ENCODE data around the gene CDK9. TPM values are rescaled to one million over a fixed set of nuclear protein-coding genes. Genes with fewer than 3 reads are reported as not detected.

The CDK9 gene
- polyA plus RNA-seq, 1 experiment = 45.9 TPM

DNA sequence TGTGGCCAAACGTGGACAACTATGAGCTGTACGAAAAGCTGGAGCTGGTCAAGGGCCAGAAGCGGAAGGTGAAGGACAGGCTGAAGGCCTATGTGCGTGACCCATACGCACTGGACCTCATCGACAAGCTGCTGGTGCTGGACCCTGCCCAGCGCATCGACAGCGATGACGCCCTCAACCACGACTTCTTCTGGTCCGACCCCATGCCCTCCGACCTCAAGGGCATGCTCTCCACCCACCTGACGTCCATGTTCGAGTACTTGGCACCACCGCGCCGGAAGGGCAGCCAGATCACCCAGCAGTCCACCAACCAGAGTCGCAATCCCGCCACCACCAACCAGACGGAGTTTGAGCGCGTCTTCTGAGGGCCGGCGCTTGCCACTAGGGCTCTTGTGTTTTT, 3.3 kb downstream of the CDK9 start:
- TF ChIP-seq, protein P1, sequence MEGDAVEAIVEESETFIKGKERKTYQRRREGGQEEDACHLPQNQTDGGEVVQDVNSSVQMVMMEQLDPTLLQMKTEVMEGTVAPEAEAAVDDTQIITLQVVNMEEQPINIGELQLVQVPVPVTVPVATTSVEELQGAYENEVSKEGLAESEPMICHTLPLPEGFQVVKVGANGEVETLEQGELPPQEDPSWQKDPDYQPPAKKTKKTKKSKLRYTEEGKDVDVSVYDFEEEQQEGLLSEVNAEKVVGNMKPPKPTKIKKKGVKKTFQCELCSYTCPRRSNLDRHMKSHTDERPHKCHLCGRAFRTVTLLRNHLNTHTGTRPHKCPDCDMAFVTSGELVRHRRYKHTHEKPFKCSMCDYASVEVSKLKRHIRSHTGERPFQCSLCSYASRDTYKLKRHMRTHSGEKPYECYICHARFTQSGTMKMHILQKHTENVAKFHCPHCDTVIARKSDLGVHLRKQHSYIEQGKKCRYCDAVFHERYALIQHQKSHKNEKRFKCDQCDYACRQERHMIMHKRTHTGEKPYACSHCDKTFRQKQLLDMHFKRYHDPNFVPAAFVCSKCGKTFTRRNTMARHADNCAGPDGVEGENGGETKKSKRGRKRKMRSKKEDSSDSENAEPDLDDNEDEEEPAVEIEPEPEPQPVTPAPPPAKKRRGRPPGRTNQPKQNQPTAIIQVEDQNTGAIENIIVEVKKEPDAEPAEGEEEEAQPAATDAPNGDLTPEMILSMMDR (IDR thresholded peaks at IDR 0.05; ENCODE audit: low read depth, low read length) = no peak
- DNase-seq (ENCODE audit: low read depth, low spot score) = no peak
- Histone ChIP-seq H3K4me3 (ENCODE audit: low read depth, low read length) (no peak overlapping the region), H3K27ac (ENCODE audit: low read depth, low read length) (no peak overlapping the region), H3K27me3 (ENCODE audit: control insufficient read depth, insufficient read depth, low read length) (no peaks in the 10 kb centered on the region), H3K9me3 (ENCODE audit: control insufficient read depth, insufficient read depth, low read length) (no peaks in the 10 kb centered on the region; the same call in 1 of the 2 replicates)
- ChIA-PET POLR2A (no interaction called here), CTCF (no interaction called here)

DNA sequence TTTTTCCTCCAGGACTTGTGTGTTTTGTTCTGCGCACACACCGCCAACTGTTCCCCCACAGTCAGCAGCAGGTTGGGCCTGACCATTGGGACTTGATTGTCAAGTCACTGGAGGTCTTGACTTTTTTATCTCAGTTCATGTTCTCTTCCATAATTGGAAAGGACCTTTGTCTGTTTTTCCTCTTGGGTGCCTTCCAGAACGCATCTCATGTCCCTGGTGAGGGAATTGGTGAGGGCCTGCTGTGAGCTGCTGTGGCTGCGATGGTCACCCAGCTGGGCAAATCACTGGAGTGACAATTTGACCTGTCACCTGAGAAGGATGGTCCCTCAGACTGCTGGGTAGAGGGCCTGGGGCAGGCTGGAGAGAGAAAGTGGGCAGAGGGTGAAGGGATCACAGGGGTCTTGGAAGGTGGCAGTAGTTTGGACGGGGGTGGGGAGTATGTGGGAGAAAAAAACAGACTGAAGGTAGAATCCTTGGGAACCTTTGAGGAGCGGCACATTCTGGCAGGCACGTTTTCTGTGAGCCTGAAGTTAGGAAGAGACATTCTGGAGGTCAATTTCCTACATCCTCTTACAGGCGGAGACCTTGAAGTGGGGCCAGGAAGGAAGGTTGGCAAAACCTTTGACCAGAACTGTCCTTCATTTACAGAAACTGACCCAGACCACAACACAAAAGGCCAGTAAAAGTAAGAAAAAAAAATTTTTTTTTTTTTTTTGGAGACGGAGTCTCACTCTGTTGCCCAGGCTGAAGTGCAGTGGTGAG, 4.4 kb downstream of the CDK9 start:
- TF ChIP-seq, protein P1 (IDR thresholded peaks at IDR 0.05; ENCODE audit: low read depth, low read length) = no peak
- no peak for DNase-seq (ENCODE audit: low read depth, low spot score)
- no peak overlapping the region for H3K4me3 ChIP-seq (ENCODE audit: low read depth, low read length)
- H3K9me3 ChIP-seq (ENCODE audit: control insufficient read depth, insufficient read depth, low read length) = no peaks in the 10 kb centered on the region; the same call in 1 of the 2 replicates
- H3K27me3 ChIP-seq (ENCODE audit: control insufficient read depth, insufficient read depth, low read length) = no peaks in the 10 kb centered on the region
- no peak overlapping the region for H3K27ac ChIP-seq (ENCODE audit: low read depth, low read length)
- CTCF ChIA-PET = no interaction called here
- POLR2A ChIA-PET = no interaction called here

DNA sequence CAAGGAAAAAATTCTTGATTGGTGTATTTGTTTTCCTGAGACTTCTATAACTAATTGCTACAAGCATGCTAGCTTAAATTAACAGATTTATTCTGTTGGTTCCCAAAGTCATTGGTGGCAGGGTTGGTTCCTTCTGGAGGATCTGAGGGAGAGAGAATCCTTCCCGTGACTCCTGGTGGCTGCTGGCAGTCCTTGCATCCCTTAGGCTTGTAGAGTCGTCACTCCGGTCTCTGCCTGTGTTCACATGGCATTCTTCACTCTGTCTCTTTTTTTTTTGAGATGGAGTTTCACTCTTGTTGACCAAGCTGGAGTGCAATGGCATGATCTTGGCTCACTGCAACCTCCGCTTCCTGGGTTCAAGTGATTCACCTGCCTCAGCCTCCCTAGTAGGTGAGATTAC, 5.3 kb downstream of the CDK9 start:
- Histone ChIP-seq H3K4me3 (ENCODE audit: low read depth, low read length) (no peak overlapping the region), H3K9me3 (ENCODE audit: control insufficient read depth, insufficient read depth, low read length) (no peaks in the 10 kb centered on the region; the same call in 1 of the 2 replicates), H3K27ac (ENCODE audit: low read depth, low read length) (no peak overlapping the region), H3K27me3 (ENCODE audit: control insufficient read depth, insufficient read depth, low read length) (no peaks in the 10 kb centered on the region)
- DNase-seq (ENCODE audit: low read depth, low spot score) = no peak
- ChIA-PET CTCF (no interaction called here), POLR2A (no interaction called here)
- TF ChIP-seq, protein P1 (IDR thresholded peaks at IDR 0.05; ENCODE audit: low read depth, low read length) = no peak

DNA sequence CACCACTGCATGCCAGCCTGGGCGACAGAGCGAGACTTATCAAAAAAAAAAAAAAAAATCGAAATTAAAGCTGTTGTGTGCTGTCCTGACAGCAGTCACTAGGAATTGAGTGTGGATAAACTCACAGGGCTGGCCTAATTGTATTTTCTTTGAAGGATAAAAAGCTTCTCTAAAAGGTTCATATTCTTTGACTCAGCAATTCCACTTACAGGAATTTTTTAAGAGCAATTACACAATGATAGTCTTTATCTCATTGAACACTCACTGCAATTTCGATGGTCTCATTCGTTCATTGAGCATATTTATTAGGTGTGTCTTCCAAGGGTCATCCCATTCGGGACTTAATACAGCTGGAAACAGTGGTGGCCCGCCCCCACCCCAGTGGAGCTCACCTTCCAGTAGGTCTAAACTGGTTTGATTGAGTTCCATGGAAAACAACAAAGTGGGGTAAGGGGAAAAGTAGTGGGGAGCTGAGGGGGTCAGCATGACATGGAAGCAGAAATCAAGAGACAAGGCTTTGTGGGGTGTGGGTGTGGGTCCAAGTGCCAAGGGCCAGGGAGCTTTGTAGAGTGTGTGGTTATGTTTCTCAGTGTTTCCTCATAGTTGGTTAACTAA, 6.7 kb downstream of the CDK9 start:
- no peaks in the 10 kb centered on the region for H3K27me3 ChIP-seq (ENCODE audit: control insufficient read depth, insufficient read depth, low read length)
- H3K4me3 ChIP-seq (ENCODE audit: low read depth, low read length) = no peak overlapping the region
- H3K27ac ChIP-seq (ENCODE audit: low read depth, low read length) = peak overlapping the region; percentile 78
- POLR2A ChIA-PET = interaction anchor here (0.7 to 1.8 kb wide), 5 partner anchors 11 to 83 kb away, joined by 4 to 6 read pairs (median 5); no protein-coding TSS in a partner anchor
- H3K9me3 ChIP-seq (ENCODE audit: control insufficient read depth, insufficient read depth, low read length) = no peaks in the 10 kb centered on the region
- CTCF ChIA-PET = interaction anchor here (0.5 to 1.9 kb wide), 6 partner anchors 8 to 206 kb away, joined by 3 to 12 read pairs (median 4); partner anchors contain the start of genes FPGS and TOR2A
- TF ChIP-seq, protein P1 (IDR thresholded peaks at IDR 0.05; ENCODE audit: low read depth, low read length) = no peak
- no peak for DNase-seq (ENCODE audit: low read depth, low spot score)

Data from AG04450 (cell line).